K562 (cell line): ENCODE results near the gene RPTOR. TPM values are rescaled to one million over a fixed set of nuclear protein-coding genes. Genes with fewer than 3 reads are reported as not detected.

Experiments used
- ADNP ChIP-seq: fragments of 200-800 bp; sonication (Bioruptor generic); IDR thresholded peaks from 2 replicates; pipeline ENCODE4 v1.6.1; 2016; ENCODE audit warnings: missing genetic modification characterization, missing compliant biosample characterization
- BRF2 ChIP-seq: IDR thresholded peaks from 3 replicates; pipeline ENCODE4 v1.6.1; 2011; ENCODE audit warnings: borderline replicate concordance, mild to moderate bottlenecking; ENCODE audit not compliant: insufficient read length, insufficient read depth
- CREM ChIP-seq: IDR thresholded peaks from 2 replicates; pipeline ENCODE4 v1.6.1; 2014; ENCODE audit warnings: antibody characterized with exemption, low read depth
- FOXJ3 ChIP-seq: sonication (generic); formaldehyde crosslinking; IDR thresholded peaks from 2 replicates; pipeline ENCODE4 v1.4.0; 2020; ENCODE audit warnings: mild to moderate bottlenecking, missing genetic modification reagents
- FOXM1 ChIP-seq, 2 experiments: fragments of 450-650 bp in 1 of 2; sonication (generic) in 1 of 2; formaldehyde crosslinking in 1 of 2; IDR thresholded peaks; 2 replicates each; pipeline versions ENCODE4 v1.6.1 to v1.9.0; 2017 to 2022; ENCODE audit warnings: low read depth in 2 of 2, mild to moderate bottlenecking in 2 of 2, missing genetic modification reagents in 1 of 2, moderate library complexity in 1 of 2
- GATAD2B ChIP-seq: fragments of 450-650 bp; IDR thresholded peaks from 2 replicates; pipeline ENCODE4 v1.6.1; 2017; ENCODE audit warnings: mild to moderate bottlenecking, borderline replicate concordance
- IRF2 ChIP-seq: sonication (generic); formaldehyde crosslinking; IDR thresholded peaks from 2 replicates; pipeline ENCODE4 v1.8.1; 2022; ENCODE audit warnings: mild to moderate bottlenecking, missing genetic modification reagents
- KDM2B ChIP-seq: fragments of 250-450 bp; sonication (Bioruptor Pico); IDR thresholded peaks from 2 replicates; pipeline ENCODE4 v1.8.0; 2021; ENCODE audit warnings: mild to moderate bottlenecking, moderate library complexity
- KDM5B ChIP-seq: fragments of 200-600 bp; sonication (generic); IDR thresholded peaks from 2 replicates; pipeline ENCODE4 v1.6.1; 2012; ENCODE audit warnings: low read depth, mild to moderate bottlenecking, moderate library complexity, low read length, control low read depth, inconsistent platforms; ENCODE audit not compliant: insufficient replicate concordance
- KLF1 ChIP-seq: fragments of 450-650 bp; IDR thresholded peaks from 2 replicates; pipeline ENCODE4 v1.6.1; 2016; ENCODE audit warnings: missing genetic modification characterization, missing compliant biosample characterization
- KLF16 ChIP-seq: IDR thresholded peaks from 2 replicates; pipeline ENCODE4 v1.6.1; 2016; ENCODE audit warnings: antibody characterized with exemption
- MCM3 ChIP-seq: fragments of 450-650 bp; IDR thresholded peaks from 2 replicates; pipeline ENCODE4 v1.6.1; 2016
- MXI1 ChIP-seq: IDR thresholded peaks from 2 replicates; pipeline ENCODE4 v1.6.1; 2011; ENCODE audit warnings: low read depth, mild to moderate bottlenecking, improper control_type of control experiment, low read length
- RAD21 ChIP-seq, 2 experiments: fragments of 250-450 bp in 1 of 2; fragments of 450-650 bp in 1 of 2; sonication (Bioruptor Pico) in 1 of 2; formaldehyde crosslinking in 1 of 2; IDR thresholded peaks in 1 of 2; conservative IDR thresholded peaks in 1 of 2; 2 replicates each; pipeline versions ENCODE4 v1.4.0 to v1.8.0; 2020 to 2022; ENCODE audit warnings: mild to moderate bottlenecking in 2 of 2, moderate library complexity in 1 of 2
- RFX1 ChIP-seq: fragments of 450-650 bp; IDR thresholded peaks from 2 replicates; pipeline ENCODE4 v1.6.1; 2016; ENCODE audit warnings: mild to moderate bottlenecking, moderate library complexity
- ZHX1 ChIP-seq: fragments of 150-350 bp; conservative IDR thresholded peaks from 2 replicates; pipeline ENCODE4 v1.6.1; 2014; ENCODE audit warnings: low read length
- ZNF224 ChIP-seq: sonication (generic); formaldehyde crosslinking; IDR thresholded peaks from 2 replicates; pipeline ENCODE4 v1.8.0; 2022; ENCODE audit warnings: mild to moderate bottlenecking, missing genetic modification reagents
- ZNF311 ChIP-seq: fragments of 250-450 bp; sonication (Bioruptor Pico); IDR thresholded peaks from 2 replicates; pipeline ENCODE4 v1.4.0; 2020; ENCODE audit warnings: mild to moderate bottlenecking, moderate library complexity
- ZNF347 ChIP-seq: fragments of 450-650 bp; formaldehyde crosslinking; IDR thresholded peaks from 2 replicates; pipeline ENCODE4 v1.4.0; 2020; ENCODE audit warnings: low read depth, mild to moderate bottlenecking, moderate library complexity
- ZNF77 ChIP-seq: fragments of 250-450 bp; sonication (Bioruptor Pico); IDR thresholded peaks from 2 replicates; pipeline ENCODE4 v1.5.0; 2020
- polyA plus RNA-seq, 8 experiments: library from polyadenylated mRNA; depleted of rRNA in 4 of 8; stranded (reverse) in 5 of 8; unstranded in 3 of 8; fragments of >200 nt; fragmentation: Nextera tagmentation in 2 of 8; fragmentation: Illumina TruSeq in 1 of 8; extraction: Ambion mirVana in 2 of 8; extraction: Trizol in 1 of 8; gene quantifications; 2 replicates each; pipeline versions ENCODE4 v1.2.1 to v1.2.3, GENCODE V29; 2011 to 2014; ENCODE audit warnings: inconsistent platforms in 1 of 8, missing spikeins in 1 of 8
- total RNA-seq, 7 experiments: library from RNA; depleted of rRNA in 6 of 7; stranded (reverse); fragments of >200 nt in 6 of 7; fragmentation: Illumina TruSeq in 2 of 7; extraction: Trizol in 2 of 7; gene quantifications; 2 replicates each; pipeline versions ENCODE4 v1.2.1 to v1.2.3, GENCODE V29; 2011 to 2021; ENCODE audit warnings: low replicate concordance in 1 of 7
- TF ChIP-seq, protein P1 (sequence below): sonication (generic); formaldehyde crosslinking; IDR thresholded peaks from 2 replicates; pipeline ENCODE4 v1.8.0; 2022; ENCODE audit warnings: mild to moderate bottlenecking, missing genetic modification reagents

The RPTOR gene
- total and polyA plus RNA-seq, 9 of the 15 experiments (the other 6 are each of a cell fraction or from before 2014, with no cell fraction given): 0.24 to 54.1 (median 10.2) TPM

- TF ChIP-seq ZHX1 (peak; percentile 70; the same call in 1 of the 2 replicates), ZNF224 (no peak), RFX1 (peak; percentile 71), CREM (peak; percentile 90), IRF2 (no peak), FOXJ3 (CRISPR knock-in tag) (no peak), MXI1 (peak; percentile 81), MCM3 (no peak), ZNF311 (no peak), ZNF77 (CRISPR knock-in tag) (no peak), KLF1 (tag) (no peak), ZNF347 (CRISPR knock-in tag) (no peak), KLF16 (peak; percentile 51; the same call in 1 of the 2 replicates), KDM2B (CRISPR knock-in tag) (no peak), GATAD2B (peak; percentile 55; the same call in 1 of the 2 replicates), KDM5B (no peak), FOXM1 (IDR thresholded peaks at IDR 0.05; ENCODE audit: low read depth) (no peak), FOXM1 (CRISPR knock-in tag; IDR thresholded peaks at IDR 0.05; ENCODE audit: low read depth) (no peak), RAD21 (CRISPR knock-in tag; conservative IDR thresholded peaks at IDR 0.05 in 1 of 2, IDR thresholded peaks at IDR 0.05 in 1 of 2) (peak; percentile 81 to 97), BRF2 (no peak), ADNP (tag) (no peak)
- TF ChIP-seq, protein P1, sequence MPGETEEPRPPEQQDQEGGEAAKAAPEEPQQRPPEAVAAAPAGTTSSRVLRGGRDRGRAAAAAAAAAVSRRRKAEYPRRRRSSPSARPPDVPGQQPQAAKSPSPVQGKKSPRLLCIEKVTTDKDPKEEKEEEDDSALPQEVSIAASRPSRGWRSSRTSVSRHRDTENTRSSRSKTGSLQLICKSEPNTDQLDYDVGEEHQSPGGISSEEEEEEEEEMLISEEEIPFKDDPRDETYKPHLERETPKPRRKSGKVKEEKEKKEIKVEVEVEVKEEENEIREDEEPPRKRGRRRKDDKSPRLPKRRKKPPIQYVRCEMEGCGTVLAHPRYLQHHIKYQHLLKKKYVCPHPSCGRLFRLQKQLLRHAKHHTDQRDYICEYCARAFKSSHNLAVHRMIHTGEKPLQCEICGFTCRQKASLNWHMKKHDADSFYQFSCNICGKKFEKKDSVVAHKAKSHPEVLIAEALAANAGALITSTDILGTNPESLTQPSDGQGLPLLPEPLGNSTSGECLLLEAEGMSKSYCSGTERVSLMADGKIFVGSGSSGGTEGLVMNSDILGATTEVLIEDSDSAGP: no peak
Observed at GRCh38 chr17:80575057-80575875, 30.6 kb downstream of the RPTOR start (continued).
